Peyer's patch (tissue), 4 donors: Measurements from ENCODE around the gene RIOK2.
"Not testable (repeated sequence)": the region's sequence is repeated elsewhere in the genome, so short reads cannot be mapped to it uniquely, and the experiment has no call there.

ENCODE experiments used
- CTCF ChIP-seq, 6 experiments: fragments of 450-650 bp in 4 of 6; fragments of 200-600 bp in 2 of 6; sonication (generic) in 1 of 6; IDR thresholded peaks; one replicate each; pipeline ENCODE4 v1.5.1; 2017 to 2019; ENCODE audit warnings: antibody characterized with exemption in 6 of 6, mild to moderate bottlenecking in 3 of 6, moderate library complexity in 1 of 6
- POLR2A ChIP-seq, 2 donors: fragments of 450-650 bp; IDR thresholded peaks; one replicate each; pipeline ENCODE4 v1.5.1; 2017; ENCODE audit warnings: antibody characterized with exemption in 2 of 2, mild to moderate bottlenecking in 2 of 2, moderate library complexity in 2 of 2

- TF ChIP-seq POLR2A, CTCF (IDR thresholded peaks at IDR 0.05): not testable (repeated sequence)
Measured at GRCh38 chr5:97189523-97189922, 6.5 kb upstream of the RIOK2 start.
